GM12878 (cell line): Measurements from ENCODE around the gene ELP2. TPM values are rescaled to one million over a fixed set of nuclear protein-coding genes. Genes with fewer than 3 reads are reported as not detected.

Experiments
- ATAC-seq: fragments of 200-7000 bp; cut with Tn5 transposase; 3 replicates; pipeline ENCODE4 v1.9.1; 2020; ENCODE audit warnings: mild to moderate bottlenecking, moderate library complexity
- BruUV-seq: library from RNA; stranded (reverse); fragments of 400-500 nt; replicated peaks from 2 replicates; lab custom pipeline; 2021; lab: Mats Ljungman, UMichigan
- CTCF ChIA-PET: fragments of 300-600 bp; sonication (Branson Sonifier 250); formaldehyde crosslinking; extraction: SDS; loops from one replicate; lab custom pipeline; 2021; ENCODE audit warnings: inconsistent platforms; lab: Yijun Ruan, JAX
- POLR2A ChIA-PET: fragments of 350-600 bp; formaldehyde crosslinking; extraction: SDS; loops from one replicate; lab custom pipeline; 2021; ENCODE audit warnings: inconsistent platforms; lab: Charles Lee
- RAD21 ChIA-PET: fragments of 300-600 bp; sonication (Branson Sonifier 250); formaldehyde crosslinking; loops from one replicate; lab custom pipeline; 2023; ENCODE audit warnings: antibody characterized with exemption; ENCODE audit not compliant: unreplicated experiment; lab: Charles Lee
- SMC1A ChIA-PET: fragments of 300-600 bp; sonication (Branson Sonifier 250); formaldehyde crosslinking; loops from one replicate; lab custom pipeline; 2023; ENCODE audit not compliant: unreplicated experiment, uncharacterized antibody; lab: Charles Lee
- DNase-seq: peaks from one replicate; pipeline ENCODE4 v3.0.0-alpha.2; 2011; ENCODE audit warnings: low read depth, low spot score
- FAIRE-seq: peaks from 3 replicates; lab custom pipeline; 2011; peaks lifted over from hg19 to GRCh38; lab: Jason Lieb, UNC
- H2AFZ ChIP-seq: 2 replicates; pipeline ENCODE4 v1.6.0; 2011; ENCODE audit warnings: low read depth, low read length, control low read depth; ENCODE audit not compliant: control insufficient read depth
- H3K27ac ChIP-seq: 2 replicates; pipeline ENCODE4 v1.5.1; 2011; ENCODE audit warnings: control low read depth; ENCODE audit not compliant: control insufficient read depth, insufficient read depth
- H3K27me3 ChIP-seq, 2 experiments: replicated peaks in 1 of 2; 2 replicates each; pipeline versions ENCODE4 v1.6.0 to v1.6.1; 2011; ENCODE audit warnings: low read length in 1 of 2; ENCODE audit not compliant: control insufficient read depth in 2 of 2, insufficient read depth in 2 of 2
- H3K36me3 ChIP-seq, 2 experiments: 2 replicates each; pipeline ENCODE4 v1.5.1; 2011; ENCODE audit warnings: low read length in 1 of 2; ENCODE audit not compliant: control insufficient read depth in 2 of 2, insufficient read depth in 2 of 2
- H3K4me1 ChIP-seq: 2 replicates; pipeline ENCODE4 v1.6.1; 2011; ENCODE audit warnings: mild to moderate bottlenecking, low read length, moderate library complexity, mixed read lengths; ENCODE audit not compliant: control insufficient read depth, insufficient read depth
- H3K4me2 ChIP-seq: 2 replicates; pipeline ENCODE4 v1.6.0; 2011; ENCODE audit warnings: control low read depth; ENCODE audit not compliant: control insufficient read depth, insufficient read depth
- H3K4me3 ChIP-seq: fragments of 200-600 bp; sonication (generic); 2 replicates; pipeline ENCODE4 v1.5.1; 2016
- H3K79me2 ChIP-seq: 2 replicates; pipeline ENCODE4 v1.6.0; 2011; ENCODE audit warnings: low read length; ENCODE audit not compliant: control insufficient read depth, insufficient read depth
- H3K9ac ChIP-seq: 2 replicates; pipeline ENCODE4 v1.8.0; 2011; ENCODE audit warnings: low read length, control low read depth, mixed read lengths; ENCODE audit not compliant: control insufficient read depth, insufficient read depth
- H3K9me3 ChIP-seq: replicated peaks from 3 replicates; pipeline ENCODE4 v1.5.1; 2011; ENCODE audit warnings: mild to moderate bottlenecking, low read length; ENCODE audit not compliant: control insufficient read depth, insufficient read depth
- H4K20me1 ChIP-seq: 2 replicates; pipeline ENCODE4 v1.6.0; 2011; ENCODE audit not compliant: control insufficient read depth, insufficient read depth
- BACH1 ChIP-seq: fragments of 450-650 bp; IDR thresholded peaks from 2 replicates; pipeline ENCODE4 v1.6.1; 2017; ENCODE audit warnings: mild to moderate bottlenecking, borderline replicate concordance
- BCL11A ChIP-seq: IDR thresholded peaks from 2 replicates; pipeline ENCODE4 v1.6.1; 2011; ENCODE audit warnings: low read depth, low read length
- EGR1 ChIP-seq, 2 experiments: IDR thresholded peaks; 1 replicate in 1 of 2; 2 replicates in 1 of 2; pipeline ENCODE4 v1.6.1; 2011 to 2012; ENCODE audit warnings: low read depth in 2 of 2, low read length in 2 of 2, borderline replicate concordance in 1 of 2, mild to moderate bottlenecking in 1 of 2, moderate library complexity in 1 of 2
- IRF4 ChIP-seq: IDR thresholded peaks from 2 replicates; pipeline ENCODE4 v1.6.1; 2011; ENCODE audit warnings: low read depth, low read length
- NFYB ChIP-seq: IDR thresholded peaks from 2 replicates; pipeline ENCODE4 v1.6.1; 2011; ENCODE audit warnings: low read depth, mild to moderate bottlenecking, low read length, improper control_type of control experiment, moderate library complexity; ENCODE audit not compliant: insufficient read depth
- NR2F1 ChIP-seq: fragments of 450-650 bp; conservative IDR thresholded peaks from 2 replicates; pipeline ENCODE4 v1.6.1; 2017; ENCODE audit warnings: mild to moderate bottlenecking
- RCOR1 ChIP-seq: conservative IDR thresholded peaks from 2 replicates; pipeline ENCODE4 v1.6.1; 2012; ENCODE audit warnings: low read depth, low read length, improper control_type of control experiment
- SMAD5 ChIP-seq: IDR thresholded peaks from 2 replicates; pipeline ENCODE4 v1.6.1; 2016; ENCODE audit warnings: antibody characterized with exemption, low read depth
- TBL1XR1 ChIP-seq: IDR thresholded peaks from 2 replicates; pipeline ENCODE4 v1.6.1; 2012; ENCODE audit warnings: low read depth, low read length, improper control_type of control experiment
- TCF3 ChIP-seq: IDR thresholded peaks from 2 replicates; pipeline ENCODE4 v1.6.1; 2012; ENCODE audit warnings: low read depth, mild to moderate bottlenecking, low read length, borderline replicate concordance; ENCODE audit not compliant: insufficient read depth
- USF2 ChIP-seq: IDR thresholded peaks from 2 replicates; pipeline ENCODE4 v1.6.1; 2011; ENCODE audit warnings: low read depth, low read length, improper control_type of control experiment, borderline replicate concordance
- ZNF274 ChIP-seq: IDR thresholded peaks from one replicate; pipeline ENCODE4 v1.8.0; 2011; ENCODE audit not compliant: insufficient read length, insufficient read depth
- in situ Hi-C: fragments of 300-500 bp; cut with MboI; formaldehyde crosslinking; loops from 9 replicates; pipeline ENCODE4 v1.14.3; 2018; ENCODE audit warnings: mixed read lengths
- intact Hi-C: fragments of 100-400 bp; cut with micrococcal nuclease; formaldehyde crosslinking; loops from one replicate; pipeline ENCODE4 v1.14.2; 2022; ENCODE audit not compliant: unreplicated experiment
- polyA plus RNA-seq, 11 experiments: library from polyadenylated mRNA; depleted of rRNA in 4 of 11; unstranded in 6 of 11; stranded (reverse) in 5 of 11; fragments of >200 nt; fragmentation: Nextera tagmentation in 4 of 11; fragmentation: Illumina TruSeq in 1 of 11; extraction: Ambion mirVana in 4 of 11; extraction: Trizol in 1 of 11; gene quantifications; 1 replicate in 1 of 11; 2 replicates in 10 of 11; pipeline versions ENCODE4 v1.2.1 to v1.2.3, GENCODE V29; 2011 to 2016; ENCODE audit warnings: inconsistent platforms in 2 of 11, missing spikeins in 2 of 11, low read depth in 1 of 11
- total RNA-seq, 4 experiments: library from RNA; depleted of rRNA in 3 of 4; stranded (reverse); fragments of >200 nt in 3 of 4; fragmentation: Illumina TruSeq in 1 of 4; extraction: Trizol in 1 of 4; gene quantifications; 2 replicates each; pipeline versions ENCODE4 v1.2.1 to v1.2.3, GENCODE V29; 2013 to 2021

ELP2 gene
- total and polyA plus RNA-seq, 10 of the 15 experiments (the other 5 are each of a cell fraction or from before 2014, with no cell fraction given) = 56.9 to 134 (median 88.5) TPM

GRCh38 chr18:36199691-36200295 is 70.1 kb downstream of the ELP2 start (continued):
- TF ChIP-seq ZNF274 = no peak
- no peak for TF ChIP-seq IRF4
- TF ChIP-seq SMAD5 = no peak
- no peak for TF ChIP-seq USF2
- no peak for TF ChIP-seq BACH1
- no peak for TF ChIP-seq TBL1XR1
- no peak for TF ChIP-seq EGR1 (IDR thresholded peaks at IDR 0.05; ENCODE audit: borderline replicate concordance in 1 of 2, low read depth in 2 of 2, low read length in 2 of 2)
- TF ChIP-seq TCF3 = no peak
- TF ChIP-seq RCOR1 = no peak
- TF ChIP-seq BCL11A = no peak
- TF ChIP-seq, all 136 proteins: peak for 0

- Histone ChIP-seq H3K9ac (no peak overlapping the region), H3K27ac (no peak overlapping the region), H3K4me1 (no peaks in the 10 kb centered on the region; the same call in 1 of the 2 replicates), H3K4me3 (no peak overlapping the region), H2AFZ (no peak overlapping the region), H3K4me2 (no peak overlapping the region), H3K36me3 (no peaks in the 10 kb centered on the region; a peak in 1 of 4 replicates), H3K27me3 (no peaks in the 10 kb centered on the region), H4K20me1 (no peaks in the 10 kb centered on the region), H3K79me2 (no peaks in the 10 kb centered on the region), H3K9me3 (no peaks in the 10 kb centered on the region)
- BruUV-seq = no TSS peak
- FAIRE-seq (no peak), DNase-seq (no peak), ATAC-seq (no peak)
- ChIA-PET RAD21 (no interaction called here), SMC1A (interaction anchor here (1.5 kb wide), 1 partner anchor 10 kb away, joined by 3 read pairs; no protein-coding TSS in a partner anchor), POLR2A (no interaction called here), CTCF (no interaction called here)
- in situ Hi-C loops = no loop called here
- intact Hi-C loops = no loop called here
- no peak for TF ChIP-seq NR2F1
- no peak for TF ChIP-seq NFYB
These were observed 70.7 kb downstream of the ELP2 start for GRCh38 chr18:36200354-36200771.
